HCT116 (cell line): ENCODE results near the gene SLC9A9. TPM values are rescaled to one million over a fixed set of nuclear protein-coding genes. Genes with fewer than 3 reads are reported as not detected.
A peak's percentile ranks its signal among the peaks of the same experiment; 100 is the strongest.
"Not testable (repeated sequence)": the region's sequence is repeated elsewhere in the genome, so short reads cannot be mapped to it uniquely, and the experiment has no call there.

ENCODE experiments used
- ATAC-seq: fragments of 200-7000 bp; cut with Tn5 transposase; 2 replicates; pipeline ENCODE4 v1.9.1; 2020; ENCODE audit warnings: mild to moderate bottlenecking, moderate library complexity
- BruUV-seq: library from RNA; stranded (reverse); fragments of 400-500 nt; replicated peaks from 2 replicates; lab custom pipeline; 2021; lab: Mats Ljungman, UMichigan
- CTCF ChIA-PET: fragments of 300-600 bp; sonication (Branson Sonifier 250); formaldehyde crosslinking; loops from one replicate; lab custom pipeline; 2021; ENCODE audit warnings: antibody characterized with exemption; lab: Charles Lee
- POLR2A ChIA-PET: fragments of 300-600, 350-600 bp; sonication (Branson Sonifier 250); formaldehyde crosslinking; loops from one replicate; lab custom pipeline; 2021; ENCODE audit warnings: antibody characterized with exemption; lab: Charles Lee
- RAD21 ChIA-PET, 2 experiments: fragments of 300-600 bp; sonication (Branson Sonifier 250); formaldehyde crosslinking; loops; one replicate each; lab custom pipeline; 2023; ENCODE audit warnings: low total read pairs in 2 of 2; ENCODE audit not compliant: uncharacterized antibody in 2 of 2, unreplicated experiment in 2 of 2, low non-redundant PET in 1 of 2; lab: Charles Lee
- DNase-seq: peaks from one replicate; pipeline ENCODE4 v3.0.0-alpha.2; 2010; ENCODE audit warnings: low read depth, low spot score
- H2AFZ ChIP-seq: fragments of 200-600 bp; shearing (Covaris generic), sonication (generic); 2 replicates; pipeline ENCODE4 v1.6.1; 2017; ENCODE audit warnings: low read depth, mixed run types, mixed read lengths, antibody characterized with exemption, low read length; ENCODE audit not compliant: poor library complexity, severe bottlenecking
- H3K27ac ChIP-seq: 2 replicates; pipeline ENCODE4 v1.5.1; 2012; ENCODE audit warnings: low read depth, low read length
- H3K27me3 ChIP-seq: fragments of 200-600 bp; sonication (generic); 2 replicates; pipeline ENCODE4 v1.6.1; 2016; ENCODE audit warnings: mixed run types, low read length, mixed read lengths; ENCODE audit not compliant: insufficient read depth
- H3K36me3 ChIP-seq, 2 experiments: fragments of 200-500 bp in 1 of 2; fragments of 200-600 bp in 1 of 2; sonication (Bioruptor generic) in 1 of 2; sonication (generic) in 1 of 2; 2 replicates each; pipeline versions ENCODE4 v1.5.1 to v1.6.1; 2014 to 2016; ENCODE audit warnings: low read length in 2 of 2, inconsistent platforms in 1 of 2, mixed read lengths in 1 of 2, mixed run types in 1 of 2; ENCODE audit not compliant: insufficient read depth in 2 of 2, control insufficient read depth in 1 of 2
- H3K4me1 ChIP-seq, 2 experiments: fragments of 200-600 bp in 1 of 2; sonication (generic) in 1 of 2; 2 replicates each; pipeline versions ENCODE4 v1.5.1 to v1.6.1; 2012 to 2017; ENCODE audit warnings: low read length in 2 of 2, inconsistent platforms in 1 of 2, mild to moderate bottlenecking in 1 of 2, mixed read lengths in 1 of 2, mixed run types in 1 of 2, moderate library complexity in 1 of 2; ENCODE audit not compliant: insufficient read depth in 2 of 2, control insufficient read depth in 1 of 2
- H3K4me2 ChIP-seq: fragments of 200-600 bp; sonication (generic); 2 replicates; pipeline ENCODE4 v1.6.1; 2017; ENCODE audit warnings: mixed run types, low read length, mixed read lengths
- H3K4me3 ChIP-seq, 2 experiments: fragments of 200-600 bp in 1 of 2; sonication (generic) in 1 of 2; replicated peaks in 1 of 2; 2 replicates each; pipeline ENCODE4 v1.5.1; 2011 to 2016; ENCODE audit warnings: low read length in 2 of 2, control low read depth in 1 of 2, low read depth in 1 of 2, mild to moderate bottlenecking in 1 of 2, mixed read lengths in 1 of 2, mixed run types in 1 of 2
- H3K79me2 ChIP-seq: fragments of 200-600 bp; sonication (generic); 2 replicates; pipeline ENCODE4 v1.6.1; 2017; ENCODE audit warnings: mild to moderate bottlenecking, mixed run types, low read length, moderate library complexity, mixed read lengths; ENCODE audit not compliant: insufficient read depth
- H3K9ac ChIP-seq: fragments of 200-600 bp; sonication (generic); 2 replicates; pipeline ENCODE4 v1.6.1; 2016; ENCODE audit warnings: low read length, mixed read lengths
- H3K9me2 ChIP-seq: fragments of 200-600 bp; sonication (generic), shearing (Covaris generic); 2 replicates; pipeline ENCODE4 v1.6.1; 2017; ENCODE audit warnings: mixed run types, mild to moderate bottlenecking, moderate library complexity; ENCODE audit not compliant: insufficient read depth
- H3K9me3 ChIP-seq, 2 experiments: fragments of 200-500 bp in 1 of 2; fragments of 200-600 bp in 1 of 2; sonication (Bioruptor generic) in 1 of 2; sonication (generic) in 1 of 2; 2 replicates each; pipeline ENCODE4 v1.6.1; 2014 to 2017; ENCODE audit warnings: low read length in 2 of 2, mixed read lengths in 2 of 2, inconsistent platforms in 1 of 2, low read depth in 1 of 2, mild to moderate bottlenecking in 1 of 2, mixed run types in 1 of 2, moderate library complexity in 1 of 2; ENCODE audit not compliant: control insufficient read depth in 1 of 2, insufficient read depth in 1 of 2
- H4K20me1 ChIP-seq: fragments of 200-600 bp; sonication (generic), shearing (Covaris generic); 2 replicates; pipeline ENCODE4 v1.6.1; 2017; ENCODE audit warnings: mixed run types, mild to moderate bottlenecking, moderate library complexity; ENCODE audit not compliant: insufficient read depth
- CEBPB ChIP-seq: IDR thresholded peaks from 2 replicates; pipeline ENCODE4 v1.6.1; 2012; ENCODE audit warnings: low read depth
- EZH2 ChIP-seq: fragments of 200-600 bp; sonication (generic); IDR thresholded peaks from 2 replicates; pipeline ENCODE4 v1.6.1; 2017; ENCODE audit warnings: antibody characterized with exemption, mixed run types
- FOSL1 ChIP-seq: IDR thresholded peaks from 2 replicates; pipeline ENCODE4 v1.6.1; 2012; ENCODE audit warnings: low read depth
- JUND ChIP-seq: IDR thresholded peaks from 2 replicates; pipeline ENCODE4 v1.6.1; 2012
- intact Hi-C: fragments of 100-400 bp; cut with micrococcal nuclease; formaldehyde crosslinking; loops from 2 replicates; pipeline ENCODE4 v1.10.0; 2022
- total RNA-seq: library from RNA; stranded (reverse); gene quantifications from one replicate; pipeline ENCODE4 v1.2.1, GENCODE V29; 2021; ENCODE audit not compliant: unreplicated experiment

SLC9A9 gene
- total RNA-seq, 1 experiment from 2014 or later, result 0.20 TPM

DNA sequence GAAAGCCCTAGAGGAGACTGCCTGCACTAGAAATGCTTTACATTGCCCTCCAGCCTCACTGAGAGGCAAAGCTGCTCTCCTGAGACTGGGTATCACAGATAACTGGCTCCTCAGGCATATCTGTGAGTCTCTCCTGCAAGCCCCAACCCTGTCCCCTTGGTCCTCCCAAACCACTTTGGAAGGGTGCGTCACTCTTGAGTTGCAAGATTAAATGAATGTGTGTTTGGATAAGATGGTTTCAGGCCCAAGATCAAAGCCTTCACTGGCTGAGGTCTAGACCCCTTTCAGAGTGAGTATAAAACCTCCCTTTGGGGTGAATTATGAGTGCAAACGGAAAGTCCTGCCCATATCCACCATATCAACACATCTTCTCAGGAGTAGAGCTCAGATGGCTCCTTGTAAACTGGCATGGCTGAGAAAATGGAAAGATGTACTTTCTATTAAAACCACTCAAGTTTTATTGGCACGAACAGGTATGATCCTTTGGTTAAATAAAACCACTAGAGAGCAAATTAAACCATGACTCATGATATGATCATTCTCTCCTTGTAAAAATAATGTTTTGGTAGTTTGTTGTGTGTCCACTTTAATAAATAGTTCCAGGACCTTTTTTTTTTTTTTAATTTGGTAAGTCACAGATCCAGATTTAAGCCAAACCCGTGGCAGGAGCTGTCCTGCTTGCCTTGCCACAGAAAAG, 564.7 kb downstream of the SLC9A9 start:
- intact Hi-C loops, result no loop called here
- ChIA-PET RAD21 (no interaction called here), CTCF (no interaction called here), POLR2A (no interaction called here)
- H3K4me3 ChIP-seq, result no peak overlapping the region
- ATAC-seq, result peak; percentile 80
- no TSS peak for BruUV-seq
- H3K36me3 ChIP-seq, result no peaks in the 10 kb centered on the region
- peak overlapping the region; percentile 29; the same call in 1 of the 2 replicates for H3K4me2 ChIP-seq
- H2AFZ ChIP-seq, result no peak overlapping the region
- no peaks in the 10 kb centered on the region for H3K9me2 ChIP-seq
- no peaks in the 10 kb centered on the region for H3K79me2 ChIP-seq
- peak; percentile 21 for DNase-seq
- no peak overlapping the region for H3K27ac ChIP-seq
- peaks cover 11 to 13% of the 10 kb centered on the region in 2 experiments for H3K4me1 ChIP-seq
- H3K9me3 ChIP-seq, result no peaks in the 10 kb centered on the region
- no peaks in the 10 kb centered on the region for H4K20me1 ChIP-seq
- H3K27me3 ChIP-seq, result peaks cover 33% of the 10 kb centered on the region
- TF ChIP-seq CEBPB (no peak), JUND (0 out of 2 replicates have a peak, but pooled peaks have one; percentile 16)
- H3K9ac ChIP-seq, result no peak overlapping the region

DNA sequence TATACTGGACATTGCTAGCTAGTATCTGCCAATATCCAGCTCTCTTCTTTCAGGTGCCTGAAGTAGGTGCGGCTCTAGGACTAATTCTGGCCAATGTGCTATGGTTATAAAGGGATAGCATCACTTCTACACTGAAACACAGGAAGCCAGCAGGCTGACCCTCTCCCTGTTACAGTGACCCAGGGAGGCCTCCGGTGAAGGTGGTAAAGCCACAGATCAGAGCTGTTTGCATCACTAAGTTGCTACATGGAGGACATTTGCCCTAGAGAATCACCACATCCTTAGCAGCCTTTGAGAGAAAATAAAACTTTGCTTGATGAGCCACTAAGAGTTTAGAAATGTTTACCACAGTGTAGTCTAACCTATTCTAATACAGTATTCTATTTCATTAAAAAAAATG, 567.3 kb downstream of the SLC9A9 start:
- no peak for ATAC-seq

DNA sequence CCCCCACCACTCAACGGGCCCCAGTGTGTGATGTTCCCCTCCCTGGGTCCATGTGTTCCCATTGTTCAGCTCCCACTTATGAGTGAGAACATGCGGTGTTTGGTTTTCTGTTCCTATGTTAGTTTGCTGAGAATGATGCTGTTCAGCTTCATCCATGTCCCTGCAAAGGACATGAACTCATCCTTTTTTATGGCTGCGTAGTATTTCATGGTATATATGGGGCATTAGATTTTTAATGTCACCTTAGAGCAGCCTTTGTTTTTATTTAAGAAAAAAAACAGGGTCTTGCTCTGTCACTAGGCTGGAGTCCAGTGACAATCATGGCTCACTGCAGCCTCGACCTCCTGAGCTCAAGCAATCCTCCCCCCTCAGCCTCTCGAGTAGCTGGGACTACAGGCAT, 568.7 kb downstream of the SLC9A9 start:
- BruUV-seq, H4K20me1 ChIP-seq, H3K9me2 ChIP-seq, CTCF ChIA-PET, H3K9me3 ChIP-seq, H3K36me3 ChIP-seq, H3K27ac ChIP-seq, H3K27me3 ChIP-seq, ATAC-seq, H3K79me2 ChIP-seq, H3K4me2 ChIP-seq, DNase-seq, H3K9ac ChIP-seq, H3K4me3 ChIP-seq, H2AFZ ChIP-seq, intact Hi-C loops, RAD21 ChIA-PET, POLR2A ChIA-PET: not testable (repeated sequence)
- peaks cover 11 to 13% of the 10 kb centered on the region in 2 experiments for H3K4me1 ChIP-seq

More for the DNA sequence above, 567.3 kb downstream of the SLC9A9 start:
- ChIA-PET POLR2A (no interaction called here), CTCF (no interaction called here), RAD21 (no interaction called here)
- H4K20me1 ChIP-seq, result no peaks in the 10 kb centered on the region
- H3K9me2 ChIP-seq, result no peaks in the 10 kb centered on the region
- H3K27ac ChIP-seq, result no peak overlapping the region
- peaks cover 10% of the 10 kb centered on the region for H3K27me3 ChIP-seq
- H3K79me2 ChIP-seq, result no peaks in the 10 kb centered on the region
- no peak for TF ChIP-seq FOSL1
- no peak for TF ChIP-seq EZH2
- TF ChIP-seq, all 23 proteins: peak for 0
- Histone ChIP-seq H3K4me3 (no peak overlapping the region), H3K4me1 (peaks cover 11 to 13% of the 10 kb centered on the region in 2 experiments), H3K9me3 (no peaks in the 10 kb centered on the region), H3K36me3 (no peaks in the 10 kb centered on the region), H3K9ac (no peak overlapping the region), H3K4me2 (no peak overlapping the region), H2AFZ (no peak overlapping the region)
- intact Hi-C loops, result no loop called here
- no TSS peak for BruUV-seq
- no peak for DNase-seq
